Bronchial epithelial cell (primary cell): ENCODE measurements around the gene YARS1. TPM values are rescaled to one million over a fixed set of nuclear protein-coding genes. Genes with fewer than 3 reads are reported as not detected.

Experiments
- DNase-seq: peaks from one replicate; pipeline ENCODE4 v3.0.0-alpha.2; 2010; ENCODE audit warnings: low read depth
- FAIRE-seq: peaks from 2 replicates; lab custom pipeline; 2011; peaks lifted over from hg19 to GRCh38; lab: Jason Lieb, UNC
- H3K27me3 ChIP-seq: 2 replicates; pipeline ENCODE4 v1.5.1; 2011; ENCODE audit warnings: low read length; ENCODE audit not compliant: control insufficient read depth, insufficient read depth
- H3K36me3 ChIP-seq: 2 replicates; pipeline ENCODE4 v1.5.1; 2011; ENCODE audit warnings: low read length; ENCODE audit not compliant: control insufficient read depth, insufficient read depth
- H3K4me3 ChIP-seq: 2 replicates; pipeline ENCODE4 v1.5.1; 2011; ENCODE audit warnings: mild to moderate bottlenecking, low read depth, low read length, control low read depth
- total RNA-seq: library from RNA; depleted of rRNA; stranded (reverse); fragments of >200 nt; gene quantifications from 2 replicates; pipeline ENCODE4 v1.2.1, GENCODE V29; 2014
- TF ChIP-seq, protein P1 (sequence below): IDR thresholded peaks from 2 replicates; pipeline ENCODE4 v1.5.1; 2011; ENCODE audit warnings: mild to moderate bottlenecking, moderate library complexity, low read length, control low read depth, inconsistent platforms; ENCODE audit not compliant: insufficient read depth, severe bottlenecking

YARS1 gene
- total RNA-seq, 1 donor from 2014 or later: 195 TPM

DNA sequence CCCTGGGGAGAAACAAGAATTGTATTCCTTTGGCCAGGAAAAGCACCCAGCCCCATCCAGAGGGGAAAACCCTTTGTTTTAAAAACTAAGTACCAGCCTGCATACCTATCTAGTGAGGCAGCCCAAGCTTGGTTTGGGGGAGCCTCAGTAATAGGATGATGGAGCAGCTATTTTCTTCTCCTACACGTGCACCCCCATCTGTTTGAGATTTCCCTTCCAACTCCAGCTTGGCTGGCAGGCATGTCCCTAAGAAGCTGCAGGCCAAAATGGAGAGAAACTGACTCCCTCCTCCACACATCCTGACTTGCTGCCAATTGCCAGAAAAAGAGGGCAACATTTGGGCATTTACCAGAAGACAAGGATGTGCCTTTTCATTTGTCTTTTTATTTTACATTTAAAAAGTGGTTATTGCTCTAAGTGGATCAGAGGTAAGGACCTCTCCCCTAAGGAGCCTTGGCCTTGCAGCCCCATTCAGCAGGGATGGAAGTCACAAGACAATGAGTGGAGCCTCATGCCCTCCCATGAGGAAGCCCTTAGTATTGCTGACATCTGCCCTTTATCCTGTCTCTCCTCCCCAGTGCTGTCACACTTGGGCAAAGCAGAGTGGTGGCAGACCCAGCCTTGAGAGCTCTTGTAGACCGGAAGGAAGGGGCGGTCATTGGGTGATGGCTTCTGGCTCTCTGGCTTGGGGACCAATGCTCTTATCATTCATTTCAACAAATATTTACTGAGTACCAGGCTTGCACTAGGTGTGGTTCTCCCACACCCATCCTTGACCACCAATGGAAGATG, 44.9 kb upstream of the YARS1 start:
- H3K27me3 ChIP-seq: no peaks in the 10 kb centered on the region
- FAIRE-seq: no peak
- TF ChIP-seq, protein P1, sequence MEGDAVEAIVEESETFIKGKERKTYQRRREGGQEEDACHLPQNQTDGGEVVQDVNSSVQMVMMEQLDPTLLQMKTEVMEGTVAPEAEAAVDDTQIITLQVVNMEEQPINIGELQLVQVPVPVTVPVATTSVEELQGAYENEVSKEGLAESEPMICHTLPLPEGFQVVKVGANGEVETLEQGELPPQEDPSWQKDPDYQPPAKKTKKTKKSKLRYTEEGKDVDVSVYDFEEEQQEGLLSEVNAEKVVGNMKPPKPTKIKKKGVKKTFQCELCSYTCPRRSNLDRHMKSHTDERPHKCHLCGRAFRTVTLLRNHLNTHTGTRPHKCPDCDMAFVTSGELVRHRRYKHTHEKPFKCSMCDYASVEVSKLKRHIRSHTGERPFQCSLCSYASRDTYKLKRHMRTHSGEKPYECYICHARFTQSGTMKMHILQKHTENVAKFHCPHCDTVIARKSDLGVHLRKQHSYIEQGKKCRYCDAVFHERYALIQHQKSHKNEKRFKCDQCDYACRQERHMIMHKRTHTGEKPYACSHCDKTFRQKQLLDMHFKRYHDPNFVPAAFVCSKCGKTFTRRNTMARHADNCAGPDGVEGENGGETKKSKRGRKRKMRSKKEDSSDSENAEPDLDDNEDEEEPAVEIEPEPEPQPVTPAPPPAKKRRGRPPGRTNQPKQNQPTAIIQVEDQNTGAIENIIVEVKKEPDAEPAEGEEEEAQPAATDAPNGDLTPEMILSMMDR: no peak
- H3K36me3 ChIP-seq: peaks cover 7% of the 10 kb centered on the region
- H3K4me3 ChIP-seq: no peak overlapping the region
- no peak for DNase-seq

DNA sequence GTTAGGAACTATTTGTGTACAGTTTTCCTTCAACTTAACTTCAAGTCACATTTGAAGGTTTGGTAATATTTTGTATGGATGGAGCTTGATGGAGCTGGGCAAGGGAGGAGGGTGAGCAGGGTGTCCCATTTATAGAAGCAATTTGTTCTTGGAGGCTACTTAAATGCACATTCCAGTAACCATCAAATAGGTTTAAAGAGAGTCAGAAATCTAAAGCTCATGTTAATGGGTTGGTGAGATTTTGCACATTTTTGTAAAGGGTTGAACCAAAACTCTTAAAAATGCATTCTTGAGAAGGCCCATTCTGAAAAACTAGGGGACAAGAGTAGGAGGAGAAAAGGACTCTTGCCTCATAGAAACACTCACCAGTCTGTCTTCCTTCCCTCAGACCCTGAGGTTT, 43.4 kb upstream of the YARS1 start:
- H3K4me3 ChIP-seq: no peak overlapping the region
- FAIRE-seq (no peak), DNase-seq (no peak)
- peaks cover 9% of the 10 kb centered on the region for H3K36me3 ChIP-seq
- TF ChIP-seq, protein P1: no peak
- no peaks in the 10 kb centered on the region for H3K27me3 ChIP-seq

DNA sequence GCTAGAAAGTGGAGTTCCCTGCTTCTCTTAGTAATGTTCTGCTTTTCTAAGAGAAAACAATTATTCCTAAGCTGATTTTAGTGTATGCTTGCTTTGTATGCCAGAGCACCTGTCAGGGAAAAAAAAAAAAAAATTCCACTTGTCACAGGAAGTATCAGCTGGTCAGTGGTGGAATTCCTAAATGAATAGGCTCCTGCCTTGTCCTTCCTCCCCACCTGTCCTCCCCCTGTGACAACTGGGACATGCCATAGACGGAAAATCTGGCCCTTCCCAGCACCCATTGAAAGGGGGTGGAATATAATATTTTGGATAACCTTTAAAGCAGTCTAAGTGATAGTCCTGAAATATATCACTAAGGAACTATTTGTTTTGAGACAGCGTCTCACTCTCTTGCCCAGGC, 42.8 kb upstream of the YARS1 start:
- H3K27me3 ChIP-seq: no peaks in the 10 kb centered on the region
- peaks cover 9% of the 10 kb centered on the region for H3K36me3 ChIP-seq
- DNase-seq: no peak
- H3K4me3 ChIP-seq: no peak overlapping the region
- FAIRE-seq: no peak
- TF ChIP-seq, protein P1: no peak

DNA sequence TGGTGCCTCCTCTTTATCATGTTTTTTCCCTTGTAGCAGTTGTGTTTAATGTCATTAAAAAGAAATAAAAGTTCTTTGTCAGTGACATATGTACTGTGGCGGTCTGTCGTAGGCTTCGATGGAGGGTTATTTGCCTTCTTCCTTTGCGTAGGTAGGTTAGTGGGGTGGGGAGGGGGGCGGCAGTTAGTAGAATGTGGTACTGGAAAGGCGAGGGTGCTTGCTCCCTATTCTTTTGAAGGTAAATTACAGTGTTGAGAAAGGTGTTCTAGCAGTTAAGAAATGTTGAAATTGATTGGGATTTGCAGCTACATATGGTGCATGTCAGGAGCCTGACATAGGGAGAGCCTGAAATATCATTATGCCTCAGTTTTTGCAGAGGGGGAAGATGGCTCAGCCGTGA, 41.6 kb upstream of the YARS1 start:
- FAIRE-seq (no peak), DNase-seq (no peak)
- TF ChIP-seq, protein P1: no peak
- Histone ChIP-seq H3K36me3 (peaks cover 8% of the 10 kb centered on the region), H3K27me3 (no peaks in the 10 kb centered on the region), H3K4me3 (no peak overlapping the region)

DNA sequence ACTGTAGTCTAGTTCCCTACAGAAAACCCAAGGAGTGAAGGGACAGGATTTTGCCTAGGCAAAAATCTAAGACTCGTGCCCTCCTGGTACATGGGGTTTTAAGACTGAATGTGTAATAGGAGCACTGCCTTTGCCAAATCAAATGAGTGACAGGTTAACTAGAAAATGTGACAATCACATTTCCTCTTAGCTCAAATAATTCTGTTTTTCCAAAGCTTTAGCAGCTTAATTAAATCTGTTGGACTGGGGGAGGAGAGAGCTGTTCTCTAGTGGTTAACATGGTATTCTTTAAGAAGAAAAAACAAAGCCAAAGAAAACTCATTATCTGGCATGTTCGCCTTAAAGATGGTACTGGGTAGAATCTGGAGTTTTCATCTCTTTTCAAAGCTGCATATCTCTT, 41.0 kb upstream of the YARS1 start:
- Histone ChIP-seq H3K27me3 (no peaks in the 10 kb centered on the region), H3K4me3 (no peak overlapping the region), H3K36me3 (peaks cover 8% of the 10 kb centered on the region)
- TF ChIP-seq, protein P1: no peak
- DNase-seq: no peak
- FAIRE-seq: no peak
